ENCODE measurements around the gene ADGRL3. TPM values are rescaled to one million over a fixed set of nuclear protein-coding genes. Genes with fewer than 3 reads are reported as not detected.

ADGRL3 gene
- total and polyA plus RNA-seq, 2 donors (not counting 1 experiment from before 2014, with no cell fraction given): not detected

DNA sequence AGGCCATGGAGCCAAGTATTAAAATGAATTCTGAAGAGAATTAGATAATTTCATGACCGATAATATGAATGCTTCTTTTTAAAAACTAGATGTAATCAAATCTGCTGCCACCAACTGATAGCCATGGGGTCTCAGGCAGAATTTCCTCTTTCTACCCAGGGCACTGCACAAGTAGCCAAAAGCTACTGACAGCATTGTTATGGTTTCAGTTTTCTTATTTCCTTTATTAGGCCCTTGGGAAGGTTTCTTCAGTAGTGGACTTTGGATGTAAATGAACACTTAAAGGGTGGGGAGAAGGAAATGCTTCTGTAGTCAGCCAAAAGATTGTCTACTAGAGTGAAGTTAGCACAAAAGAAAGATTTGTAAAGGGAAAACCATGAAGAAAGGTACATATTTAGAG, 686.0 kb downstream of the ADGRL3 start:
- no peak for DNase-seq
- WGBS (ENCODE audit: insufficient coverage): no CpG with 5 or more reads among the region's 1 CpG
- Mint-ChIP-seq H3K27me3 (no peaks in the 10 kb centered on the region), H3K4me3 (no peak overlapping the region), H3K9me3 (ENCODE audit: insufficient read depth) (peaks cover 2% of the 10 kb centered on the region), H3K4me1 (no peaks in the 10 kb centered on the region), H3K27ac (no peak overlapping the region)
- H3K9me3 ChIP-seq (ENCODE audit: control extremely low read depth in 1 of 3, control insufficient read depth in 2 of 3, insufficient read depth in 1 of 3, low read length in 2 of 3): peaks cover 0 to 6% (median 0%) of the 10 kb centered on the region in 3 donors
- no peak overlapping the region for H3K4me2 ChIP-seq (replicated peaks; ENCODE audit: low read depth, low read length, poor library complexity, severe bottlenecking)
- POLR2A ChIA-PET: no interaction called here
- ATAC-seq (ENCODE audit: low read depth): no peak
- H2AFZ ChIP-seq (ENCODE audit: insufficient read depth, low read depth, low read length, poor library complexity, severe bottlenecking): no peak overlapping the region
- H3K36me3 ChIP-seq (replicated peaks in 1 of 2; ENCODE audit: control extremely low read depth in 1 of 2, control insufficient read depth in 1 of 2, extremely low read depth in 1 of 2, insufficient read depth in 2 of 2, low read length in 1 of 2): no peaks in the 10 kb centered on the region
- H3K9ac ChIP-seq (ENCODE audit: low read length): no peak overlapping the region
- TF ChIP-seq EZH2 (IDR thresholded peaks at IDR 0.05; ENCODE audit: borderline replicate concordance, insufficient read depth, low read depth, low read length, poor library complexity, severe bottlenecking): no peak
- TF ChIP-seq, protein P1, sequence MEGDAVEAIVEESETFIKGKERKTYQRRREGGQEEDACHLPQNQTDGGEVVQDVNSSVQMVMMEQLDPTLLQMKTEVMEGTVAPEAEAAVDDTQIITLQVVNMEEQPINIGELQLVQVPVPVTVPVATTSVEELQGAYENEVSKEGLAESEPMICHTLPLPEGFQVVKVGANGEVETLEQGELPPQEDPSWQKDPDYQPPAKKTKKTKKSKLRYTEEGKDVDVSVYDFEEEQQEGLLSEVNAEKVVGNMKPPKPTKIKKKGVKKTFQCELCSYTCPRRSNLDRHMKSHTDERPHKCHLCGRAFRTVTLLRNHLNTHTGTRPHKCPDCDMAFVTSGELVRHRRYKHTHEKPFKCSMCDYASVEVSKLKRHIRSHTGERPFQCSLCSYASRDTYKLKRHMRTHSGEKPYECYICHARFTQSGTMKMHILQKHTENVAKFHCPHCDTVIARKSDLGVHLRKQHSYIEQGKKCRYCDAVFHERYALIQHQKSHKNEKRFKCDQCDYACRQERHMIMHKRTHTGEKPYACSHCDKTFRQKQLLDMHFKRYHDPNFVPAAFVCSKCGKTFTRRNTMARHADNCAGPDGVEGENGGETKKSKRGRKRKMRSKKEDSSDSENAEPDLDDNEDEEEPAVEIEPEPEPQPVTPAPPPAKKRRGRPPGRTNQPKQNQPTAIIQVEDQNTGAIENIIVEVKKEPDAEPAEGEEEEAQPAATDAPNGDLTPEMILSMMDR (IDR thresholded peaks at IDR 0.05): no peak
- H3K27ac ChIP-seq (ENCODE audit: low read length in 2 of 2): no peak overlapping the region
- no peaks in the 10 kb centered on the region for H4K20me1 ChIP-seq (ENCODE audit: control insufficient read depth, insufficient read depth, low read length, poor library complexity, severe bottlenecking)
- no peaks in the 10 kb centered on the region for H3K79me2 ChIP-seq (ENCODE audit: control insufficient read depth, insufficient read depth, low read length)
- no peaks in the 10 kb centered on the region for H3K27me3 ChIP-seq (replicated peaks in 1 of 4; ENCODE audit: control extremely low read depth in 1 of 4, control insufficient read depth in 3 of 4, insufficient read depth in 4 of 4, low read length in 3 of 4)
- intact Hi-C loops (cut with micrococcal nuclease): no loop called here
- no peak overlapping the region for H3K4me3 ChIP-seq (ENCODE audit: control extremely low read depth in 1 of 5, extremely low read depth in 1 of 5, insufficient read depth in 1 of 5, low read depth in 2 of 5, low read length in 4 of 5)
- CTCF ChIA-PET: no interaction called here
- H3K4me1 ChIP-seq (ENCODE audit: control insufficient read depth in 2 of 2, insufficient read depth in 2 of 2, low read length in 2 of 2): no peaks in the 10 kb centered on the region

DNA sequence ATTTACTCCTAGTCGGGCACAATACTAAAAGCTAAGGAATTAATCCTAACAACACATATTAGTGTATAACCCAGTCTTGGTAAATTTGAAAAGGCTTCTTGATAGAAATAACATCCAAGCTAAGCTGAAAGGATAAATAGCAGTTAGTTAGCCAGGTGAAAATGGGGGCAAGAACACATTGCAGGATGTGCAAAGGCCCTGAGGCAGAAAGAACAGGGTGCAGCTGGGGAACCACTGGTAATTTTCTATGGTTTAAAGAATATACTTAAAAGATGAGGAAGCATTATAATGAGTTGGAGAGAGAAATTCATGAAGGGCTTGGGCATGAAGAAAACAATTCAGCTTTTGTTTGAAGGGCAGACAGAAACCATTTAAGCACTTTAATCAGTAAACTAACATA, 689.0 kb downstream of the ADGRL3 start:
- H3K4me3 Mint-ChIP-seq: no peak overlapping the region

More for the DNA sequence above, 689.0 kb downstream of the ADGRL3 start:
- Histone ChIP-seq H3K27me3 (replicated peaks in 1 of 4; ENCODE audit: control extremely low read depth in 1 of 4, control insufficient read depth in 3 of 4, insufficient read depth in 4 of 4, low read length in 3 of 4) (no peaks in the 10 kb centered on the region), H2AFZ (ENCODE audit: insufficient read depth, low read depth, low read length, poor library complexity, severe bottlenecking) (no peak overlapping the region), H3K27ac (ENCODE audit: low read length in 2 of 2) (no peak overlapping the region), H3K4me1 (ENCODE audit: control insufficient read depth in 2 of 2, insufficient read depth in 2 of 2, low read length in 2 of 2) (no peaks in the 10 kb centered on the region), H4K20me1 (ENCODE audit: control insufficient read depth, insufficient read depth, low read length, poor library complexity, severe bottlenecking) (no peaks in the 10 kb centered on the region), H3K79me2 (ENCODE audit: control insufficient read depth, insufficient read depth, low read length) (no peaks in the 10 kb centered on the region), H3K36me3 (replicated peaks in 1 of 2; ENCODE audit: control extremely low read depth in 1 of 2, control insufficient read depth in 1 of 2, extremely low read depth in 1 of 2, insufficient read depth in 2 of 2, low read length in 1 of 2) (no peaks in the 10 kb centered on the region), H3K4me3 (ENCODE audit: control extremely low read depth in 1 of 5, extremely low read depth in 1 of 5, insufficient read depth in 1 of 5, low read depth in 2 of 5, low read length in 4 of 5) (no peak overlapping the region), H3K9ac (ENCODE audit: low read length) (no peak overlapping the region), H3K4me2 (replicated peaks; ENCODE audit: low read depth, low read length, poor library complexity, severe bottlenecking) (no peak overlapping the region), H3K9me3 (ENCODE audit: control extremely low read depth in 1 of 3, control insufficient read depth in 2 of 3, insufficient read depth in 1 of 3, low read length in 2 of 3) (peaks cover 0 to 6% (median 0%) of the 10 kb centered on the region in 3 donors)
- TF ChIP-seq, protein P1 (IDR thresholded peaks at IDR 0.05): no peak
- no peak for TF ChIP-seq EZH2 (IDR thresholded peaks at IDR 0.05; ENCODE audit: borderline replicate concordance, insufficient read depth, low read depth, low read length, poor library complexity, severe bottlenecking)
- WGBS (ENCODE audit: insufficient coverage): no CpG with 5 or more reads among the region's 1 CpG
- CTCF ChIA-PET: no interaction called here
- DNase-seq (no peak), ATAC-seq (ENCODE audit: low read depth) (no peak)
- Mint-ChIP-seq H3K9me3 (ENCODE audit: insufficient read depth) (peaks cover 2% of the 10 kb centered on the region), H3K27me3 (no peaks in the 10 kb centered on the region), H3K27ac (no peak overlapping the region), H3K4me1 (no peaks in the 10 kb centered on the region)
- POLR2A ChIA-PET: no interaction called here
- intact Hi-C loops (cut with micrococcal nuclease): no loop called here

All from B cell (primary cell).